Esophagus muscularis mucosa (tissue), 4 donors: ENCODE data around the gene AQR. TPM values are rescaled to one million over a fixed set of nuclear protein-coding genes. Genes with fewer than 3 reads are reported as not detected.

Experiments used
- DNase-seq: peaks from one replicate; pipeline ENCODE4 v3.0.0-alpha.2; 2017; ENCODE audit errors: extremely low spot score
- H3K27ac ChIP-seq, 4 donors: fragments of 200-600 bp; sonication (generic); replicated peaks in 1 of 4; 1 replicate in 3 of 4; 2 replicates in 1 of 4; pipeline ENCODE4 v1.5.1; 2016 to 2019; ENCODE audit warnings: mild to moderate bottlenecking in 1 of 4
- H3K27me3 ChIP-seq, 4 donors: fragments of 200-600 bp; sonication (generic); one replicate each; pipeline versions ENCODE4 v1.5.1 to v1.6.0; 2016 to 2019
- H3K36me3 ChIP-seq, 4 donors: fragments of 200-600 bp; sonication (generic); one replicate each; pipeline ENCODE4 v1.5.1; 2016 to 2019
- H3K4me1 ChIP-seq, 4 donors: fragments of 200-600 bp; sonication (generic); one replicate each; pipeline ENCODE4 v1.5.1; 2016 to 2019
- H3K4me3 ChIP-seq, 4 donors: fragments of 200-600 bp; sonication (generic); 1 replicate in 2 of 4; 2 replicates in 2 of 4; pipeline ENCODE4 v1.5.1; 2016 to 2019; ENCODE audit warnings: mild to moderate bottlenecking in 4 of 4, moderate library complexity in 1 of 4
- H3K9me3 ChIP-seq, 4 donors: fragments of 200-600 bp; sonication (generic); 1 replicate in 3 of 4; 2 replicates in 1 of 4; pipeline ENCODE4 v1.5.1; 2016 to 2019
- CTCF ChIP-seq, 3 experiments: fragments of 200-600 bp in 2 of 3; fragments of 450-650 bp in 1 of 3; sonication (generic) in 2 of 3; IDR thresholded peaks; one replicate each; pipeline ENCODE4 v1.5.1; 2017 to 2019; ENCODE audit warnings: antibody characterized with exemption in 3 of 3, mild to moderate bottlenecking in 2 of 3, moderate library complexity in 1 of 3
- EP300 ChIP-seq: sonication (generic); formaldehyde crosslinking; IDR thresholded peaks from one replicate; pipeline ENCODE4 v1.6.1; 2017; ENCODE audit warnings: antibody characterized with exemption
- POLR2A ChIP-seq: fragments of 450-650 bp; IDR thresholded peaks from one replicate; pipeline ENCODE4 v1.6.1; 2017; ENCODE audit warnings: antibody characterized with exemption, moderate library complexity, mild to moderate bottlenecking, low read depth
- POLR2AphosphoS5 ChIP-seq, 2 donors: sonication (generic); formaldehyde crosslinking; IDR thresholded peaks; one replicate each; pipeline ENCODE4 v1.6.1; 2017; ENCODE audit warnings: antibody characterized with exemption in 2 of 2
- WGBS: methylation state at CpG from one replicate; pipeline ENCODE4 v1.1.5; 2018; 5-methylcytosine and 5-hydroxymethylcytosine counted together
- intact Hi-C: fragments of 100-400 bp; cut with DNase I; formaldehyde crosslinking; loops from one replicate; pipeline ENCODE4 v1.15.1; 2023
- total RNA-seq, 4 donors: library from RNA; depleted of rRNA; stranded (reverse); fragments of >200 nt; gene quantifications; one replicate each; pipeline versions ENCODE4 v1.1.0 to v1.2.1, GENCODE V29; 2016

AQR gene
- total RNA-seq, 4 donors from 2014 or later = 14.2 to 18.7 (median 16.8) TPM

- no peak overlapping the region for H3K4me3 ChIP-seq
- no peaks in the 10 kb centered on the region for H3K27me3 ChIP-seq
- WGBS = 42% methylated on average over 2 of the region's 2 CpGs
- DNase-seq = no peak
- TF ChIP-seq EP300 = no peak
- TF ChIP-seq POLR2AphosphoS5 (IDR thresholded peaks at IDR 0.05) = no peak
- peaks cover 8 to 35% (median 19%) of the 10 kb centered on the region in 4 donors for H3K36me3 ChIP-seq
- H3K4me1 ChIP-seq = peaks cover 27 to 50% (median 44%) of the 10 kb centered on the region in 4 donors
- H3K27ac ChIP-seq = no peak overlapping the region
- no peaks in the 10 kb centered on the region for H3K9me3 ChIP-seq
- intact Hi-C loops = no loop called here
These were observed 116.4 kb downstream of the AQR start for GRCh38 chr15:34853001-34853758.

- H3K27ac ChIP-seq = no peak overlapping the region
- WGBS = 85% methylated on average over 4 of the region's 4 CpGs
- intact Hi-C loops = no loop called here
- H3K4me3 ChIP-seq = no peak overlapping the region
- no peak for DNase-seq
- no peak for TF ChIP-seq POLR2AphosphoS5 (IDR thresholded peaks at IDR 0.05)
- TF ChIP-seq POLR2A = no peak
- TF ChIP-seq EP300 = no peak
- TF ChIP-seq CTCF (IDR thresholded peaks at IDR 0.05) = no peak
- H3K4me1 ChIP-seq = peaks cover 27 to 50% (median 44%) of the 10 kb centered on the region in 4 donors
- no peaks in the 10 kb centered on the region for H3K27me3 ChIP-seq
- H3K9me3 ChIP-seq = no peaks in the 10 kb centered on the region
- peaks cover 4 to 21% (median 8%) of the 10 kb centered on the region in 4 donors for H3K36me3 ChIP-seq
These were observed 117.8 kb downstream of the AQR start for GRCh38 chr15:34851751-34852150.

DNA sequence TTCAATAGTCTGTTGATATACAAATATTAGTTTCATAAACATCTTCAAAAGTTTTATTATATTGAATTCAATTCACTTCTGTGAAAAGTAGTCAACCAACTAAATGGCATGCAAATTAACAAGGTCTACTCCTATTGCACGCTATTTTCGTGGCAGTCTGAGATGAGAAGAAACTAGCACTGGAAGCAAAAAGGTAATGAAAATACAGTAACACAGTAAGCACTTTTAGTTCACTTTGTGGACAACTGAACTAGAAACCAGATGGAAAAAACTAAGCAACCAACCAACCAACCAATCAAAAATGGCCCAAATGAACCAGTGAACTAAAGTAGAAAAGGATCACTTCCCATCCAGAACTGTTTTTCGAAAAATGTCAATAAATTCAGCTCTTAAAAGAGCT lies 118.5 kb downstream of the AQR start:
- no peaks in the 10 kb centered on the region for H3K9me3 ChIP-seq
- intact Hi-C loops = no loop called here

GRCh38 chr15:34850121-34850520 lies 119.4 kb downstream of the AQR start:
- Histone ChIP-seq H3K36me3 (peaks cover 0 to 6% (median 0%) of the 10 kb centered on the region in 4 donors), H3K4me3 (no peak overlapping the region), H3K27ac (no peak overlapping the region), H3K9me3 (no peaks in the 10 kb centered on the region), H3K4me1 (peaks cover 17 to 39% (median 33%) of the 10 kb centered on the region in 4 donors), H3K27me3 (no peaks in the 10 kb centered on the region)
- WGBS = 62% methylated on average over 10 of the region's 10 CpGs
- no peak for DNase-seq
- intact Hi-C loops = no loop called here
- TF ChIP-seq EP300 (no peak), POLR2A (no peak), POLR2AphosphoS5 (IDR thresholded peaks at IDR 0.05) (no peak), CTCF (IDR thresholded peaks at IDR 0.05) (no peak)

More for the DNA sequence above, 118.5 kb downstream of the AQR start:
- no peak for TF ChIP-seq POLR2A
- no peaks in the 10 kb centered on the region for H3K27me3 ChIP-seq
- no peak overlapping the region for H3K4me3 ChIP-seq
- peaks cover 0 to 13% (median 1%) of the 10 kb centered on the region in 4 donors for H3K36me3 ChIP-seq
- H3K27ac ChIP-seq = no peak overlapping the region
- no peak for DNase-seq
- H3K4me1 ChIP-seq = peaks cover 23 to 48% (median 42%) of the 10 kb centered on the region in 4 donors
- WGBS = 100% methylated on average over 3 of the region's 3 CpGs

DNA sequence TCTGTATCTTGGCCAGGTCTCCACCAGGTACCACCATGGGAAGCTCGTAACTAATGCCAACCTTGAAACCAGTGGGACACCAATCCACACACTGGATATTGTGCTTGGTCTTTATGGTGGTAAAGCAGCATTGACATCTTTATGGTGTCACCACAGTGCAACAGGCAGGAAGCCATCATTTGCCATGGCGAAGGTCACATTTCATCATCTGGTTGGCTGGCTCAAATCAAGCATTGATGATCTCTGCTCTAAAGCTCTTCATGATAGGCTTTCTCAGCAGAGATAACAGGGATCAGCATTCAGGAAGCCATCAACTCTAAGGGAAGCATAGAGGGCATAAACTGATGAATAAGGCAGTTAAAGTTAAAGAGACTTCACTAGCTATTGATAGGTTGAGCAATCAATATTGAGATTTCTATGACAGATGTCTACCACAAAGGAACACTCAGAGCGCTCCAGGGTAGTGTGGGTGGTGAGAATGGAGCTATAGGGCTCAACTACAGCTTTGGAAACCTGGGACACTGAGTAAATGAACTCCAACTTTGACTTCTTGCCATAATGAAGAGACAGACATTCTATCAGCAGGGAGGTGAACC lies 120.1 kb downstream of the AQR start:
- no peak overlapping the region for H3K4me3 ChIP-seq
- no peaks in the 10 kb centered on the region for H3K9me3 ChIP-seq
- H3K27me3 ChIP-seq = no peaks in the 10 kb centered on the region
- no peak for DNase-seq
- peaks cover 15 to 33% (median 26%) of the 10 kb centered on the region in 4 donors for H3K4me1 ChIP-seq
- no peak overlapping the region for H3K27ac ChIP-seq
- intact Hi-C loops = no loop called here
- H3K36me3 ChIP-seq = no peaks in the 10 kb centered on the region
- TF ChIP-seq CTCF (IDR thresholded peaks at IDR 0.05) (no peak), POLR2A (no peak), EP300 (no peak), POLR2AphosphoS5 (IDR thresholded peaks at IDR 0.05) (no peak)
- WGBS = 96% methylated on average over 3 of the region's 3 CpGs
